ENCODE results near the gene PSAP.

- TF ChIP-seq CTCF (IDR thresholded peaks at IDR 0.05; ENCODE audit: insufficient read depth, low read length, poor library complexity, severe bottlenecking) (no peak), EZH2phosphoT487 (conservative IDR thresholded peaks at IDR 0.05; ENCODE audit: low read length) (no peak)
Measured at GRCh38 chr10:71789871-71790270, 61.2 kb downstream of the PSAP start.

Measured in SU-DHL-6 (cell line).